Vagina (tissue), 2 donors: ENCODE measurements around the gene GRK3. TPM values are rescaled to one million over a fixed set of nuclear protein-coding genes. Genes with fewer than 3 reads are reported as not detected.

Source experiments
- DNase-seq, 2 donors: peaks; one replicate each; pipeline ENCODE4 v3.0.0-alpha.2; 2017; ENCODE audit errors: extremely low spot score in 2 of 2
- H3K27ac ChIP-seq: fragments of 200-600 bp; sonication (generic); one replicate; pipeline ENCODE4 v1.5.1; 2019
- H3K27me3 ChIP-seq: fragments of 200-600 bp; sonication (generic); one replicate; pipeline ENCODE4 v1.5.1; 2019
- H3K36me3 ChIP-seq, 2 donors: fragments of 200-600 bp; sonication (generic); one replicate each; pipeline ENCODE4 v1.5.1; 2017 to 2019
- H3K4me1 ChIP-seq: fragments of 200-600 bp; sonication (generic); one replicate; pipeline ENCODE4 v1.5.1; 2019
- H3K4me3 ChIP-seq, 2 donors: fragments of 200-600 bp; sonication (generic); 1 replicate in 1 of 2; 2 replicates in 1 of 2; pipeline ENCODE4 v1.5.1; 2016 to 2019
- H3K9me3 ChIP-seq: fragments of 200-600 bp; sonication (generic); one replicate; pipeline ENCODE4 v1.5.1; 2019
- POLR2A ChIP-seq, 2 donors: fragments of 450-650 bp; IDR thresholded peaks; one replicate each; pipeline ENCODE4 v1.6.1; 2017; ENCODE audit warnings: antibody characterized with exemption in 2 of 2, mild to moderate bottlenecking in 2 of 2, moderate library complexity in 2 of 2
- POLR2AphosphoS5 ChIP-seq, 2 donors: sonication (generic); formaldehyde crosslinking; IDR thresholded peaks; one replicate each; pipeline ENCODE4 v1.9.0; 2017; ENCODE audit warnings: antibody characterized with exemption in 2 of 2, mild to moderate bottlenecking in 2 of 2, low read depth in 1 of 2; ENCODE audit not compliant: insufficient read depth in 1 of 2
- intact Hi-C: fragments of 100-400 bp; cut with DNase I; formaldehyde crosslinking; loops from one replicate; pipeline ENCODE4 v1.15.1; 2023
- total RNA-seq: library from RNA; depleted of rRNA; stranded (reverse); fragments of >200 nt; gene quantifications from one replicate; pipeline ENCODE4 v1.2.3, GENCODE V29; 2016
- TF ChIP-seq, protein P1 (sequence below), 3 experiments: fragments of 450-650 bp in 2 of 3; fragments of 200-600 bp in 1 of 3; sonication (generic) in 1 of 3; IDR thresholded peaks; one replicate each; pipeline ENCODE4 v1.5.1; 2017 to 2019; ENCODE audit warnings: antibody characterized with exemption in 3 of 3, mild to moderate bottlenecking in 2 of 3, moderate library complexity in 2 of 3

GRK3 gene
- total RNA-seq, 1 donor from 2014 or later = 5.6 TPM

DNA sequence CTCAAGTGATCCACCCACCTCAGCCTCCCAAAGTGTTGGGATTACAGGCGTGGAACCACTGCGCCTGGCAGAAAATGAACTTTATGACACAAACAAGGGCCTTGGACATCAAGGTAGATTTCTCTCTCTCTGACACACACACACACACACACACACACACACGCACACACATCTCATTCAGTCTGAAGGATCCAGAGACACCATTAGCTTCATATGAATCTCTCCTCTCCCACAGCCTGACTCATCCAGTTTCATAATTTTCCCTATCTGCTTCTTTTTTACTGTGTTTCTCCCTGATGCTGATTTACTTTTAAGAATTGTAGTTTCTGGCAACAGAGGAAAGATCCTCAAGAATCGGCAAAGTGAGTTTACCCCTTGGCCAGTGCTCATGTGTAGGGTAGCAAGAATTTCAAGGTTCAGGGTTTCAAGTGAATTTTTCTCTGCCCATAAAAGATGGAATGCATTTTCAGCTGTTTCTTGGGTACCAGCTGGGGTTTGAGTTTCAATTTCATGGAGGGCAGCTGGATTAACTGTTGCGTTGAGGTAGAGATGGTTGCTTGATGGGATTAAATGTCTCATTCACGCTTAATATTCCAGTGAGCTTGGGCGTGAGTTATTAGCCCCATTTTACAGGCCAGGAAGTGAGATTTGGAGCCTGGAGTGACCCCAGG lies 181.0 kb downstream of the GRK3 start:
- Histone ChIP-seq H3K9me3 (no peaks in the 10 kb centered on the region), H3K4me3 (no peak overlapping the region), H3K4me1 (no peaks in the 10 kb centered on the region), H3K36me3 (no peaks in the 10 kb centered on the region), H3K27me3 (no peaks in the 10 kb centered on the region), H3K27ac (no peak overlapping the region)
- no peak for DNase-seq
- intact Hi-C loops = no loop called here
- no peak for TF ChIP-seq POLR2A (IDR thresholded peaks at IDR 0.05)
- TF ChIP-seq, protein P1, sequence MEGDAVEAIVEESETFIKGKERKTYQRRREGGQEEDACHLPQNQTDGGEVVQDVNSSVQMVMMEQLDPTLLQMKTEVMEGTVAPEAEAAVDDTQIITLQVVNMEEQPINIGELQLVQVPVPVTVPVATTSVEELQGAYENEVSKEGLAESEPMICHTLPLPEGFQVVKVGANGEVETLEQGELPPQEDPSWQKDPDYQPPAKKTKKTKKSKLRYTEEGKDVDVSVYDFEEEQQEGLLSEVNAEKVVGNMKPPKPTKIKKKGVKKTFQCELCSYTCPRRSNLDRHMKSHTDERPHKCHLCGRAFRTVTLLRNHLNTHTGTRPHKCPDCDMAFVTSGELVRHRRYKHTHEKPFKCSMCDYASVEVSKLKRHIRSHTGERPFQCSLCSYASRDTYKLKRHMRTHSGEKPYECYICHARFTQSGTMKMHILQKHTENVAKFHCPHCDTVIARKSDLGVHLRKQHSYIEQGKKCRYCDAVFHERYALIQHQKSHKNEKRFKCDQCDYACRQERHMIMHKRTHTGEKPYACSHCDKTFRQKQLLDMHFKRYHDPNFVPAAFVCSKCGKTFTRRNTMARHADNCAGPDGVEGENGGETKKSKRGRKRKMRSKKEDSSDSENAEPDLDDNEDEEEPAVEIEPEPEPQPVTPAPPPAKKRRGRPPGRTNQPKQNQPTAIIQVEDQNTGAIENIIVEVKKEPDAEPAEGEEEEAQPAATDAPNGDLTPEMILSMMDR (IDR thresholded peaks at IDR 0.05) = no peak
- TF ChIP-seq POLR2AphosphoS5 (IDR thresholded peaks at IDR 0.05; ENCODE audit: insufficient read depth in 1 of 2, low read depth in 1 of 2) = no peak

DNA sequence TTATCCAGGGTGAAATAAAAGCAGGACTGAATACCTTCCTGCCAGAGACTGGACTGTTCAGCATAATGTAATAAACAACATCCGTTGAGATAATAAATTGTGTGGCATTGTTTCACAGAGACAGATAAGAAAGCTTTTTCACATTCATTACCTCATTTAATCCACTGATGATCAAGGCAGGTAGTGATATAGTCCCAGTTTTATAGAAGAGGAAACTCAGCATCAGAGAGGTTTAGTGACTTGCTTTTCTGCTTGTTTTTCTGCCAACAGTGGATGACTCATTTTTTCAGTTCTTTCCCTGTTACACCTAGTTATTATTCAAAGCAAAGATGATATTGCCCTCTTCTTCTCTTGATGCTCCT lies 181.5 kb downstream of the GRK3 start:
- H3K9me3 ChIP-seq = no peaks in the 10 kb centered on the region
- intact Hi-C loops = no loop called here
- no peaks in the 10 kb centered on the region for H3K27me3 ChIP-seq
- DNase-seq = no peak
- no peak overlapping the region for H3K27ac ChIP-seq
- no peak for TF ChIP-seq POLR2A (IDR thresholded peaks at IDR 0.05)
- H3K4me3 ChIP-seq = no peak overlapping the region
- H3K36me3 ChIP-seq = no peaks in the 10 kb centered on the region
- no peaks in the 10 kb centered on the region for H3K4me1 ChIP-seq

DNA sequence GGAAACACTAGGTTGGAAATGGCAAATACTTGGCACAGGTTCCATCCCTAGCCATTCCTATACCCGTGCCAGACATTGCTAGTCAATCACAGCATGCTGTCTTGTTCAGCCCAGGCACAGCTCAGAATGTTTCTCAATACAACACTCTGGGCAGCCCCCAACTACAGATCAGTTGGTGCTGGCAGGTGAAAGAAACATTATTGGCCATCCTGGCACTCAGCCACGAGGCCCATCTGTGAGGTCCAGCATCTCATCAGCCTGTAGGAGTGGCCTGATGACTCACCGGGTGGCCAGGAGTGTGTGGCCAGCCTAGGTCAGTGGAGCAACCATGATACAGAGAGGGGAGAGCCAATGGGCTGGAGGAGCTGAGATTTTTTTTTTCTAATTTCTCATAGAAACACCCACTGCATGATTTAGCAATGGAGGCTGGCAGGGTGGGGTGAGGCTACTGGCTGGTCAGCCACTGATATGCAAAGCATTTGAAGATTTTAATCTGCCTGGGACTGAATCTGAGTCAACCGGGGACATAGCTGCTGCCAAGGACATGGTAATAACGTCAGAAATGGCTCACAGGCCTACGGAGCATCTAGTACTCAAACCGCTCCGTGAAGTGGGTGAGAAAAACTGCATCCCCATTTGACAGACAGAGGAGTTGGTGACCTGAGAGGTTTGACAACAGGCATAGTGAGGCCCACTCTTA lies 182.9 kb downstream of the GRK3 start:
- Histone ChIP-seq H3K36me3 (no peaks in the 10 kb centered on the region), H3K27me3 (no peaks in the 10 kb centered on the region), H3K4me3 (no peak overlapping the region), H3K9me3 (no peaks in the 10 kb centered on the region), H3K27ac (no peak overlapping the region), H3K4me1 (no peaks in the 10 kb centered on the region)
- intact Hi-C loops = no loop called here
- no peak for DNase-seq
- TF ChIP-seq POLR2A (IDR thresholded peaks at IDR 0.05) (no peak), POLR2AphosphoS5 (IDR thresholded peaks at IDR 0.05; ENCODE audit: insufficient read depth in 1 of 2, low read depth in 1 of 2) (no peak)
- TF ChIP-seq, protein P1 (IDR thresholded peaks at IDR 0.05) = no peak

DNA sequence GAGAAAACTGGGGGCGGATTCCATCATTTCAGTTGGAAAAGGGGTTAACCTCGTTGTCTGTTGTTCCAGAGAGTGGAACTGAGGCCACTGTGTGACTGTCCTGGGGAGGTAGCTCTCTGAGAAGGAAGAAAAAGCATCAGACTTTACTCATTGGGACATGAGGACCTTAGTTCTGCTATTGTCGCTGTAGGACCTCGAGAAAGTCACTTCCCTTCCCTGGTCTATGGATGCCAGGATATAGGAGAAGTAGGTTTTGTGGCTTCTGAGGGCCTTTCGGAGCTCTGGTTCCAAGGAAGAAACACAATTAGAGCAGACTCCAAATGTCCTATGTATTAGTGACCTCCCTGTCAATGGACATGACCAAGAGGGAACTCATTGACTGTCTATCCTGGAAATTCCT lies 183.7 kb downstream of the GRK3 start:
- no peak for TF ChIP-seq POLR2AphosphoS5 (IDR thresholded peaks at IDR 0.05; ENCODE audit: insufficient read depth in 1 of 2, low read depth in 1 of 2)
- no peak for TF ChIP-seq POLR2A (IDR thresholded peaks at IDR 0.05)
- TF ChIP-seq, protein P1 (IDR thresholded peaks at IDR 0.05) = no peak
- Histone ChIP-seq H3K9me3 (no peaks in the 10 kb centered on the region), H3K4me3 (no peak overlapping the region), H3K36me3 (no peaks in the 10 kb centered on the region), H3K4me1 (no peaks in the 10 kb centered on the region), H3K27me3 (no peaks in the 10 kb centered on the region), H3K27ac (no peak overlapping the region)
- intact Hi-C loops = no loop called here
- DNase-seq = no peak

DNA sequence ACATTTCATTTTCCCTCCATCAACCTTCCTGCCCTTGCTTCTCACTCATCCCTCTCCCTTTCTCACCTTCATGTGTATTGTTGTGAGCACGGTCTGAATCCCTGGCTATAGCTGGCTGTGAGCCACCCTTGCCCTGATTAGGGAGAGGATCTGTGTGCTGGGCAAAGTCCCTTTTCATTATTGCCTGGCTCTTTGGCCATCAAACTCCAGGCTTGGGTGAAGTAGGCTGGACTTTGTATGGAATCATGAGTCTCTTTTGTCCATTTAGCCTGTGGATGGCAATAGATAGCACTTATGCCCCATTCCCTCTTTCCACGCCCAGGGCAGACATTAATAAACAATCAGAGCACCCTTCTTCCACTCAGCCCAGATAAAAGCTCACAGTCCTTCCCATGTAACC lies 184.2 kb downstream of the GRK3 start:
- no peaks in the 10 kb centered on the region for H3K4me1 ChIP-seq
- no peaks in the 10 kb centered on the region for H3K9me3 ChIP-seq
- TF ChIP-seq POLR2A (IDR thresholded peaks at IDR 0.05) = no peak
- no peak for TF ChIP-seq POLR2AphosphoS5 (IDR thresholded peaks at IDR 0.05; ENCODE audit: insufficient read depth in 1 of 2, low read depth in 1 of 2)
- TF ChIP-seq, protein P1 (IDR thresholded peaks at IDR 0.05) = no peak
- intact Hi-C loops = no loop called here
- DNase-seq = no peak
- no peak overlapping the region for H3K27ac ChIP-seq
- H3K36me3 ChIP-seq = no peaks in the 10 kb centered on the region
- no peaks in the 10 kb centered on the region for H3K27me3 ChIP-seq
- H3K4me3 ChIP-seq = no peak overlapping the region
